Type B pancreatic cell (in vitro differentiated cells): ENCODE results near the gene IGHMBP2. TPM values are rescaled to one million over a fixed set of nuclear protein-coding genes. Genes with fewer than 3 reads are reported as not detected.

ENCODE experiments used
- DNase-seq: peaks from one replicate; pipeline ENCODE4 v3.0.0; 2021; ENCODE audit warnings: mixed read lengths; ENCODE audit not compliant: unreplicated experiment; ENCODE audit errors: extremely low spot score
- H3K27ac Mint-ChIP-seq: 2 replicates; pipeline ENCODE4 v1.8.0; 2021; ENCODE audit warnings: mild to moderate bottlenecking, mixed read lengths
- H3K27me3 Mint-ChIP-seq: 2 replicates; pipeline ENCODE4 v1.8.0; 2021; ENCODE audit warnings: mixed read lengths
- H3K36me3 Mint-ChIP-seq: 2 replicates; pipeline ENCODE4 v1.8.0; 2021; ENCODE audit warnings: mixed read lengths
- H3K4me1 Mint-ChIP-seq: one replicate; pipeline ENCODE4 v1.8.0; 2021; ENCODE audit warnings: mixed read lengths; ENCODE audit not compliant: unreplicated experiment
- H3K4me3 Mint-ChIP-seq: 2 replicates; pipeline ENCODE4 v1.8.0; 2021; ENCODE audit warnings: mild to moderate bottlenecking, mixed read lengths
- H3K9me3 Mint-ChIP-seq: 2 replicates; pipeline ENCODE4 v1.8.0; 2021; ENCODE audit warnings: mixed read lengths
- total RNA-seq: library from RNA; stranded (reverse); gene quantifications from 2 replicates; pipeline ENCODE4 v1.2.1, GENCODE V29; 2021; ENCODE audit warnings: low replicate concordance
- TF ChIP-seq, protein P1 (sequence below): fragments of 200-600 bp; sonication (generic); conservative IDR thresholded peaks from 2 replicates; pipeline ENCODE4 v1.5.0; 2021; ENCODE audit warnings: antibody characterized with exemption, mild to moderate bottlenecking

Gene IGHMBP2
- total RNA-seq, 1 donor from 2014 or later, result 28.8 TPM

DNA sequence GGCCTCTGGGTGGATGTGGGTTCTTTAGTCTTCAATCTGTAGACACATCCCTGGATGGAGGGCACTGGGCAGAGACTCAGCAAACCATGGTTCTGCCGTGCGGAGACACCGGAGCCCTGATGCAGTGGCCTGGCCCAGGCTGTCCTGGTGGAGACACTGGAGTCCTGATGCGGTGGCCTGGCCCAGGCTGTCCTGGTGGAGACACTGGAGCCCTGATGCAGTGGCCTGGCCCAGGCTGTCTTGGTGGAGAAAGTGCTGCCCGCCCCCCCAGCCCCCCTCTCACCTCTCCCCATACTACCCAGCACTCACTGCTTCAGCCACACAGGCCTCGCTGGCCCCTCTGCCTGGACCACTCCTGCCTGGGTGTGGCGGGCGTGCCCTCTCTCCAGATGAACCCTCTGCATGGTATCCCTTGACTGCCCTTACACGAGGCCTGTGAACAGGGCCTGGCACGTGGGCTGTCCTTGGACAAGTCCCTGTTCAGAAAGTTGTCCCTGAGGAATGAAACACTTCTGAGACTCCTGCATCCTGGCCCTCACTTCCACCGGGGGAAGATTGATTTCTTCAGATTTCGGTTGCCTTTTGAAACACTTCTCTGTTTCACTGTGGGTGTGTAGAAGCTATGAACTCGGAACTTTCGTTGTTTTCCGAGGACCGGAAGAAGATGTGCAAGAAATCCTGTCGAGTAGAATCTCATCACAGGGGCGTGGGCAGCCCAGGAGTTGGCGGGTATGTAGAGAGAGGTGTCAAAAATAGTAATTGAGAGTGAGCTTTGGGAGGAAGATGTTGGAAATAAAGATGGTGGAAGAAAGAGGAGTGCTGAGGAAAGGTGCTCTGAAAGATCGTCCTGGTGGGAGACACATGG, 26.2 kb downstream of the IGHMBP2 start:
- TF ChIP-seq, protein P1, sequence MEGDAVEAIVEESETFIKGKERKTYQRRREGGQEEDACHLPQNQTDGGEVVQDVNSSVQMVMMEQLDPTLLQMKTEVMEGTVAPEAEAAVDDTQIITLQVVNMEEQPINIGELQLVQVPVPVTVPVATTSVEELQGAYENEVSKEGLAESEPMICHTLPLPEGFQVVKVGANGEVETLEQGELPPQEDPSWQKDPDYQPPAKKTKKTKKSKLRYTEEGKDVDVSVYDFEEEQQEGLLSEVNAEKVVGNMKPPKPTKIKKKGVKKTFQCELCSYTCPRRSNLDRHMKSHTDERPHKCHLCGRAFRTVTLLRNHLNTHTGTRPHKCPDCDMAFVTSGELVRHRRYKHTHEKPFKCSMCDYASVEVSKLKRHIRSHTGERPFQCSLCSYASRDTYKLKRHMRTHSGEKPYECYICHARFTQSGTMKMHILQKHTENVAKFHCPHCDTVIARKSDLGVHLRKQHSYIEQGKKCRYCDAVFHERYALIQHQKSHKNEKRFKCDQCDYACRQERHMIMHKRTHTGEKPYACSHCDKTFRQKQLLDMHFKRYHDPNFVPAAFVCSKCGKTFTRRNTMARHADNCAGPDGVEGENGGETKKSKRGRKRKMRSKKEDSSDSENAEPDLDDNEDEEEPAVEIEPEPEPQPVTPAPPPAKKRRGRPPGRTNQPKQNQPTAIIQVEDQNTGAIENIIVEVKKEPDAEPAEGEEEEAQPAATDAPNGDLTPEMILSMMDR, result no peak
- H3K27me3 Mint-ChIP-seq, result no peaks in the 10 kb centered on the region
- H3K36me3 Mint-ChIP-seq, result peaks cover 32% of the 10 kb centered on the region

DNA sequence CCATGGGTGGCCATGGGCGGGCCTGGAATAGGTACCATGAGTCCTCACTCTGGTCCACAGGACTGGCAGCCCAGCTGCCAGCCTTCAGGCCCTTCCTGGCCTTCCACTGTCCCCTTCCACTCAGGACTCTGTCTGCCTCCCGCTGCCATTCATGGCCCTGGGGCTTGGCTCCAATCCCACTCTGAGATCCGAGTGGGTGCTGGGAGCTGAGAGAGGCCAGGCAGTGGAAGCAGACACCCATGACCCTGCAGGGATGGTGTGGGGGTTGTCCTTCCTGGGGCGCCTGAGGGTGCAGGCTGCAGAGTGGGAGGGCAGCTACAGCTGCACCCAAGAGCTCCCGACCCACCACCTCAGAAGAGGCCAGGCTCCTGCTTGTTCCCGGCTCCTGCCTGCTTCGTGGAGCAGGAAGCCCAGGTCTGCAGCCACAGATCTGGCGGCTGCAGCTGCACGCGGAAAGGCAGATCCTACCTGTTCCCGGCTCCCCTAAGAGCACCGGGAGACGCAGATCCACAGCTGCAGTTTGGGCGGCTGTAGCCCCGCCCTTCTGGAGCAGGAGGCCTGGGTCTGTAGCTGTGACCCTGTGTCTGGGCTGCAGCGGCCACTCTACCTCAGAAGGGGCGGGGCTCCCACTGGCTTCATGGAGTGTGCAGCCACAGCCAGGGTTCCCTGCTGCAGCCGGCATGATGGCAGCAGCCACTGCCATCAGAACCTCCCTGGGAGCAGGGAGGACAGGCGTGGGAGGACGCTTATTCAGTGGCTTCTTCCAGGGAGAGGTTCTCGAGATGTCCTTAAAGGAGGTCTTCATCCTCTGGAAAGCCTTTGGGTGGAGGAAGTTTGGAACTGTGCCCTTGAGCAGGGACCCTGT, 27.5 kb downstream of the IGHMBP2 start:
- Mint-ChIP-seq H3K4me3 (no peak overlapping the region), H3K4me1 (no peaks in the 10 kb centered on the region), H3K27ac (no peak overlapping the region), H3K36me3 (peaks cover 21% of the 10 kb centered on the region), H3K27me3 (no peaks in the 10 kb centered on the region), H3K9me3 (no peaks in the 10 kb centered on the region)
- DNase-seq, result no peak
- TF ChIP-seq, protein P1, result no peak

More for the DNA sequence above, 26.2 kb downstream of the IGHMBP2 start:
- Mint-ChIP-seq H3K4me1 (no peaks in the 10 kb centered on the region), H3K27ac (no peak overlapping the region), H3K4me3 (no peak overlapping the region), H3K9me3 (peaks cover 7% of the 10 kb centered on the region)
- DNase-seq, result no peak

DNA sequence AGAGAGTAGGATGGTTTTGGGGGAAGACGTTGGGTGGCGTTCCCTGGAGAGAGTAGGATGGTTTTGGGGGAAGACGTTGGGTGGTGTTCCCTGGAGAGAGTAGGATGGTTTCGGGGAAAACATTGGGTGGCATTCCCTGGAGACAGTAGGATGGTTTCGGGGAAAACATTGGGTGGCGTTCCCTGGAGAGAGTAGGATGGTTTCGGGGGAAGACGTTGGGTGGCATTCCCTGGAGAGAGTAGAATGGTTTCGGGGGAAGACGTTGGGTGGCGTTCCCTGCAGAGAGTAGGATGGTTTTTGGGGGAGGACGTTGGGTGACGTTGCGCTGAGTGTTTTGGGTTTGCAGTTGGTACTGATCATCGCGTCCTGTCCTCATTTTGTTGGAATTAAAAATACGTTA, 28.2 kb downstream of the IGHMBP2 start:
- Mint-ChIP-seq H3K9me3 (no peaks in the 10 kb centered on the region), H3K27ac (no peak overlapping the region), H3K4me3 (no peak overlapping the region)

DNA sequence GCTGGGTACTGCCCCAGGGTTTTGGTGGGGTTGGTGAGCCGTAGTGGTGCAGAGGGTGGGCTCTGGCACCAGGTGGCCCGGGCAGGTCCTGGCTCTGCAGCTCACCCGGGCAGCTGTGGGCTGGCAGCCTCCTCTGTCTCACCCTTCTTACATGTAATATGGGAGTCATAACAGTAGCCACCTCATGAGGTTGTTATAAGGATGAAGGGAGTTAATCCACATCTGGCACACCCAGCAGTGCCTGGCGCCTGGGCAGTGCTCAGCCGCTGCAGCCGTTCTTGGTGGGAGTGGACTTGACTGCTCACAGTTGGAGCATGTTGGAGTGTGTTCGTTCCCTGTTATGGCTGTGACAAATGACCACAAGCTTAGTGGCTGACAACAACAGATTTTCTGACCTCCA, 28.7 kb downstream of the IGHMBP2 start:
- Mint-ChIP-seq H3K27me3 (no peaks in the 10 kb centered on the region), H3K27ac (no peak overlapping the region), H3K36me3 (peaks cover 15% of the 10 kb centered on the region), H3K4me1 (no peaks in the 10 kb centered on the region), H3K4me3 (no peak overlapping the region), H3K9me3 (no peaks in the 10 kb centered on the region)
- DNase-seq, result no peak
- TF ChIP-seq, protein P1, result no peak

More for the DNA sequence above, 28.2 kb downstream of the IGHMBP2 start:
- TF ChIP-seq, protein P1, result no peak
- no peaks in the 10 kb centered on the region for H3K4me1 Mint-ChIP-seq
- no peaks in the 10 kb centered on the region for H3K27me3 Mint-ChIP-seq
- DNase-seq, result no peak
- peaks cover 20% of the 10 kb centered on the region for H3K36me3 Mint-ChIP-seq

DNA sequence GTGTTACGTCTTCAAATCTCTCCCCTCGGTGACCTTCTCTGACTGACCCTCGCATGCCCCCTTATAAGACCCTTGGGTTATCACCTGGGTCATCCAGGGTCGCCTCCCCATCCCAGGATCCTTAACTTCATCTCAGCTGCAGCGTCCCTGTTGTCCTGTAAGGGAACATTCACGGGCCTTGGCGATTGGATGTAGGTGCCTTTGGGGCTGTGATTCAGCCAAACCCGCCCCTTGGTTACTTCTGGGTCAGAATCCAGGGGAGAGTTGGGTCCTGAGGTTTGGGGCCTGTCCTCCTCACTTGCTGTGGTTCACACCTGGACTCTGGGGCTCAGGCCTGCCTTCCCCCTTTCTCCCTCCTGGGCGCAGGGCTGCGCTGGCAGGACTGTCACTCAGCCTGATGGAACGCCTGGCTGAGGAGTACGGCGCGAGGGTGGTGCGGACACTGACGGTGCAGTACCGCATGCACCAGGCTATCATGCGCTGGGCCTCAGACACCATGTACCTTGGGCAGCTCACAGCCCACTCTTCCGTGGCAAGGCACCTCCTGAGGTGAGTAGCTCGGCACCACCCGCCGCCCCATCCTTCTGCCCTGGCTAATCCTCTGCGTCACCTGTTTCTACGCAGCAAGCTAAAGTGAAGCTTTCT, 29.4 kb downstream of the IGHMBP2 start:
- no peak overlapping the region for H3K27ac Mint-ChIP-seq
- no peaks in the 10 kb centered on the region for H3K27me3 Mint-ChIP-seq
- H3K36me3 Mint-ChIP-seq, result peaks cover 12% of the 10 kb centered on the region
- H3K9me3 Mint-ChIP-seq, result no peaks in the 10 kb centered on the region
- H3K4me1 Mint-ChIP-seq, result no peaks in the 10 kb centered on the region
- no peak overlapping the region for H3K4me3 Mint-ChIP-seq
- TF ChIP-seq, protein P1, result no peak
- no peak for DNase-seq
